Measurements from ENCODE around the gene SWT1. TPM values are rescaled to one million over a fixed set of nuclear protein-coding genes. Genes with fewer than 3 reads are reported as not detected.
"Not testable (repeated sequence)": the region's sequence is repeated elsewhere in the genome, so short reads cannot be mapped to it uniquely, and the experiment has no call there.

The SWT1 gene
- total and polyA plus RNA-seq, 4 donors, result 1.1 to 19.4 (median 3.3) TPM

DNA sequence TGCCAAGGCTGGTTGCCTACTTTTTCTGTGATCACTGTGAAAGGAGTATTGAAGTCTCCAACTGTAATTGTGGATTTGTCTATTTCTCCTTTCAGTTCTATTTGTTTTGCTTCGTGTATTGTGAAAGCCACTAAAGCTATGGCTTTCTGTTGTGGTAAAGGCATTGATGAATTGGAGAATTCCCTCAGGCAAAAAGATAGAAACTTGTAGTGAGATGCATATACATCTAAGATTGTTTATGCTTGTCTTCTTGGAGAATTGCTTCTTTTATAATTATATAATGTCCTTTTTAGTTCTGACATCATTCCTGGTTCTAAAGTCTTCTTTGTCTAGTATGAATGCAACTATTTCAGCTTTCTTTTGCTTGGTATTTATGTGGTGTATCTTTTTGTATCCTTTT is 36.8 kb downstream of the SWT1 start:
- no peak for DNase-seq
- H3K4me1 ChIP-seq (ENCODE audit: control insufficient read depth in 5 of 5, insufficient read depth in 5 of 5, low read length in 5 of 5), result no peaks in the 10 kb centered on the region
- H3K9ac ChIP-seq (ENCODE audit: insufficient read depth in 1 of 2, low read length in 2 of 2), result no peak overlapping the region
- H3K36me3 ChIP-seq (ENCODE audit: control insufficient read depth in 4 of 4, insufficient read depth in 4 of 4, low read length in 4 of 4), result peaks cover 0 to 10% (median 3%) of the 10 kb centered on the region in 4 donors
- peaks cover 0 to 2% (median 0%) of the 10 kb centered on the region in 4 donors for H3K9me3 ChIP-seq (ENCODE audit: control insufficient read depth in 4 of 4, insufficient read depth in 3 of 4, low read length in 3 of 4)
- TF ChIP-seq, protein P1, sequence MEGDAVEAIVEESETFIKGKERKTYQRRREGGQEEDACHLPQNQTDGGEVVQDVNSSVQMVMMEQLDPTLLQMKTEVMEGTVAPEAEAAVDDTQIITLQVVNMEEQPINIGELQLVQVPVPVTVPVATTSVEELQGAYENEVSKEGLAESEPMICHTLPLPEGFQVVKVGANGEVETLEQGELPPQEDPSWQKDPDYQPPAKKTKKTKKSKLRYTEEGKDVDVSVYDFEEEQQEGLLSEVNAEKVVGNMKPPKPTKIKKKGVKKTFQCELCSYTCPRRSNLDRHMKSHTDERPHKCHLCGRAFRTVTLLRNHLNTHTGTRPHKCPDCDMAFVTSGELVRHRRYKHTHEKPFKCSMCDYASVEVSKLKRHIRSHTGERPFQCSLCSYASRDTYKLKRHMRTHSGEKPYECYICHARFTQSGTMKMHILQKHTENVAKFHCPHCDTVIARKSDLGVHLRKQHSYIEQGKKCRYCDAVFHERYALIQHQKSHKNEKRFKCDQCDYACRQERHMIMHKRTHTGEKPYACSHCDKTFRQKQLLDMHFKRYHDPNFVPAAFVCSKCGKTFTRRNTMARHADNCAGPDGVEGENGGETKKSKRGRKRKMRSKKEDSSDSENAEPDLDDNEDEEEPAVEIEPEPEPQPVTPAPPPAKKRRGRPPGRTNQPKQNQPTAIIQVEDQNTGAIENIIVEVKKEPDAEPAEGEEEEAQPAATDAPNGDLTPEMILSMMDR (IDR thresholded peaks at IDR 0.05; ENCODE audit: control extremely low read depth, extremely low read depth), result no peak
- ATAC-seq (ENCODE audit: insufficient read depth, low FRiP score), result no peak
- H3K4me3 ChIP-seq, result no peak overlapping the region
- H3K27ac ChIP-seq (ENCODE audit: low read depth in 1 of 2, low read length in 1 of 2), result no peak overlapping the region
- H3K27me3 ChIP-seq (ENCODE audit: control insufficient read depth in 3 of 3, insufficient read depth in 3 of 3, low read length in 2 of 3), result no peaks in the 10 kb centered on the region
- 86 to 90% methylated on average over 1 of the region's 1 CpG for WGBS, 2 donors

DNA sequence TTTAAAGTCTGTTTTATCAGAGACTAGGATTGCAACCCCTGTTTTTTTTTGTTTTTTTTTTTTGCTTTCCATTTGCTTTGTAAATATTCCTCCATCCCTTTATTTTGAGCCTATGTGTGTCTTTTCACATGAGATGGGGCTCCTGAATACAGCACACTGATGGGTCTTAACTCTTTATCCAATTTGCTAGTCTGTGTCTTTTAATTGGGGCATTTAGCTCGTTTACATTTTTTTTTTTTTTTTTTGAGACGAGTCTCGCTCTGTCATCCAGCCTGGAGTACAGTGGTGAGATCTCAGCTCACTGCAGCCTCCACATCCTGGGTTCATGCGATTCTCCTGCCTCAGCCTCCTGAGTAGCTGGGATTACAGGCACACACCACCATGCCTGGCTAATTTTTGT is 41.7 kb downstream of the SWT1 start:
- not testable (repeated sequence) for H3K4me3 ChIP-seq; H3K36me3 ChIP-seq (ENCODE audit: control insufficient read depth in 4 of 4, insufficient read depth in 4 of 4, low read length in 4 of 4); DNase-seq; H3K27me3 ChIP-seq (ENCODE audit: control insufficient read depth in 3 of 3, insufficient read depth in 3 of 3, low read length in 2 of 3); H3K4me1 ChIP-seq (ENCODE audit: control insufficient read depth in 5 of 5, insufficient read depth in 5 of 5, low read length in 5 of 5); H3K9me3 ChIP-seq (ENCODE audit: control insufficient read depth in 4 of 4, insufficient read depth in 3 of 4, low read length in 3 of 4); ATAC-seq (ENCODE audit: insufficient read depth, low FRiP score); H3K27ac ChIP-seq (ENCODE audit: low read depth in 1 of 2, low read length in 1 of 2); H3K9ac ChIP-seq (ENCODE audit: insufficient read depth in 1 of 2, low read length in 2 of 2)
- 98 to 100% methylated on average over 4 of the region's 4 CpGs for WGBS, 2 donors

DNA sequence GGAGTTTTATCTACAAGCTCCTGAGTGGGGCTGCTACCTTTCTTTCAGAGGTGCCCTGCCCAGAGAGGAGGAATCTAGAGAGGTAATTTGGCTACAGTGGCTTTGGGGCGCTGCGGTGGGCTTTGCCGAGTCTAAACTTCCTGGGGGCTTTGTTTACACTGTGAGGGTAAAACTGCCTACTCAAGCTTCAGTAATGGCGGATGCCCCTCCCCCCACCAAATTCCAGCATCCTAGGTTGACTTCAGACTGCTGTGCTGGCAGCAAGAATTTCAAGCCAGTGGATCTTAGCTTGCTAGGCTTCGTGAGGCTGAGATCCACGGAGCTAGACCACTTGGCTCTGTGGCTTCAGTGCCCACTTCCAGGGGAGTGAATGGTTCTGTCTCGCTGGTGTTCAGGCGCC is 43.9 kb downstream of the SWT1 start:
- Histone ChIP-seq H3K9me3 (ENCODE audit: control insufficient read depth in 4 of 4, insufficient read depth in 3 of 4, low read length in 3 of 4) (no peaks in the 10 kb centered on the region), H3K4me3 (no peak overlapping the region), H3K36me3 (ENCODE audit: control insufficient read depth in 4 of 4, insufficient read depth in 4 of 4, low read length in 4 of 4) (peaks cover 0 to 4% (median 3%) of the 10 kb centered on the region in 4 donors), H3K27ac (ENCODE audit: low read depth in 1 of 2, low read length in 1 of 2) (no peak overlapping the region), H3K9ac (ENCODE audit: insufficient read depth in 1 of 2, low read length in 2 of 2) (no peak overlapping the region), H3K27me3 (ENCODE audit: control insufficient read depth in 3 of 3, insufficient read depth in 3 of 3, low read length in 2 of 3) (no peaks in the 10 kb centered on the region), H3K4me1 (ENCODE audit: control insufficient read depth in 5 of 5, insufficient read depth in 5 of 5, low read length in 5 of 5) (no peaks in the 10 kb centered on the region)
- ATAC-seq (ENCODE audit: insufficient read depth, low FRiP score) (no peak), DNase-seq (no peak)
- WGBS, 2 donors, result 97% methylated on average over 8 of the region's 8 CpGs
- TF ChIP-seq, protein P1 (IDR thresholded peaks at IDR 0.05; ENCODE audit: control extremely low read depth, extremely low read depth), result no peak

DNA sequence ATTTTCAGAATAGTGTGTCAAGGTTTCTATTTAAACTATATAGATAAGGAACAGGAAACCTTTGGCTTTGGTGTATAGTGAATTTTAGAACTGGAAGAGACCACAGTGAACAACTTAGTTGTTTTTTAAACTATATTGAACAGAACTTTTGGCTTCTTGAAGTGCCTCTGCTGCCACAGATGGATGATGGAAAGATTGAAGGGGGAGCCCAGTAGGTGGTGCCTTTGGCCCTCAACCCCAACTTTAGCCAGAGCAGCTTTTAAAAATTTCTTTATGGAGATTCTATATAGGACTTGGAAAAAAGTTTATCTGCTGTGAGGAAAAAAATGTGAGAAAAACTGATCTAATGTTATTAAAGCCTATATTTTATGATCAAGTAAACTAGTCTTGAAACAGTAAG is 50.2 kb downstream of the SWT1 start:
- no peak overlapping the region for H3K4me3 ChIP-seq
- no peaks in the 10 kb centered on the region for H3K4me1 ChIP-seq (ENCODE audit: control insufficient read depth in 5 of 5, insufficient read depth in 5 of 5, low read length in 5 of 5)
- no peaks in the 10 kb centered on the region for H3K27me3 ChIP-seq (ENCODE audit: control insufficient read depth in 3 of 3, insufficient read depth in 3 of 3, low read length in 2 of 3)
- ATAC-seq (ENCODE audit: insufficient read depth, low FRiP score) (no peak), DNase-seq (no peak)
- H3K9ac ChIP-seq (ENCODE audit: insufficient read depth in 1 of 2, low read length in 2 of 2), result no peak overlapping the region
- peaks cover 0 to 7% (median 4%) of the 10 kb centered on the region in 4 donors for H3K36me3 ChIP-seq (ENCODE audit: control insufficient read depth in 4 of 4, insufficient read depth in 4 of 4, low read length in 4 of 4)
- no peak overlapping the region for H3K27ac ChIP-seq (ENCODE audit: low read depth in 1 of 2, low read length in 1 of 2)
- TF ChIP-seq, protein P1 (IDR thresholded peaks at IDR 0.05; ENCODE audit: control extremely low read depth, extremely low read depth), result no peak
- H3K9me3 ChIP-seq (ENCODE audit: control insufficient read depth in 4 of 4, insufficient read depth in 3 of 4, low read length in 3 of 4), result no peaks in the 10 kb centered on the region
